GM12878 (cell line): ENCODE results near the gene MLST8. TPM values are rescaled to one million over a fixed set of nuclear protein-coding genes. Genes with fewer than 3 reads are reported as not detected.

Experiments
- ATAC-seq: fragments of 200-7000 bp; cut with Tn5 transposase; 3 replicates; pipeline ENCODE4 v1.9.1; 2020; ENCODE audit warnings: mild to moderate bottlenecking, moderate library complexity
- BruUV-seq: library from RNA; stranded (reverse); fragments of 400-500 nt; replicated peaks from 2 replicates; lab custom pipeline; 2021; lab: Mats Ljungman, UMichigan
- CTCF ChIA-PET: fragments of 300-600 bp; sonication (Branson Sonifier 250); formaldehyde crosslinking; extraction: SDS; loops from one replicate; lab custom pipeline; 2021; ENCODE audit warnings: inconsistent platforms; lab: Yijun Ruan, JAX
- POLR2A ChIA-PET: fragments of 350-600 bp; formaldehyde crosslinking; extraction: SDS; loops from one replicate; lab custom pipeline; 2021; ENCODE audit warnings: inconsistent platforms; lab: Charles Lee
- RAD21 ChIA-PET: fragments of 300-600 bp; sonication (Branson Sonifier 250); formaldehyde crosslinking; loops from one replicate; lab custom pipeline; 2023; ENCODE audit warnings: antibody characterized with exemption; ENCODE audit not compliant: unreplicated experiment; lab: Charles Lee
- SMC1A ChIA-PET: fragments of 300-600 bp; sonication (Branson Sonifier 250); formaldehyde crosslinking; loops from one replicate; lab custom pipeline; 2023; ENCODE audit not compliant: unreplicated experiment, uncharacterized antibody; lab: Charles Lee
- DNase-seq: peaks from one replicate; pipeline ENCODE4 v3.0.0-alpha.2; 2011; ENCODE audit warnings: low read depth, low spot score
- FAIRE-seq: peaks from 3 replicates; lab custom pipeline; 2011; peaks lifted over from hg19 to GRCh38; lab: Jason Lieb, UNC
- H2AFZ ChIP-seq: 2 replicates; pipeline ENCODE4 v1.6.0; 2011; ENCODE audit warnings: low read depth, low read length, control low read depth; ENCODE audit not compliant: control insufficient read depth
- H3K27ac ChIP-seq: 2 replicates; pipeline ENCODE4 v1.5.1; 2011; ENCODE audit warnings: control low read depth; ENCODE audit not compliant: control insufficient read depth, insufficient read depth
- H3K27me3 ChIP-seq, 2 experiments: replicated peaks in 1 of 2; 2 replicates each; pipeline versions ENCODE4 v1.6.0 to v1.6.1; 2011; ENCODE audit warnings: low read length in 1 of 2; ENCODE audit not compliant: control insufficient read depth in 2 of 2, insufficient read depth in 2 of 2
- H3K36me3 ChIP-seq, 2 experiments: 2 replicates each; pipeline ENCODE4 v1.5.1; 2011; ENCODE audit warnings: low read length in 1 of 2; ENCODE audit not compliant: control insufficient read depth in 2 of 2, insufficient read depth in 2 of 2
- H3K4me1 ChIP-seq: 2 replicates; pipeline ENCODE4 v1.6.1; 2011; ENCODE audit warnings: mild to moderate bottlenecking, low read length, moderate library complexity, mixed read lengths; ENCODE audit not compliant: control insufficient read depth, insufficient read depth
- H3K4me2 ChIP-seq: 2 replicates; pipeline ENCODE4 v1.6.0; 2011; ENCODE audit warnings: control low read depth; ENCODE audit not compliant: control insufficient read depth, insufficient read depth
- H3K4me3 ChIP-seq: fragments of 200-600 bp; sonication (generic); 2 replicates; pipeline ENCODE4 v1.5.1; 2016
- H3K79me2 ChIP-seq: 2 replicates; pipeline ENCODE4 v1.6.0; 2011; ENCODE audit warnings: low read length; ENCODE audit not compliant: control insufficient read depth, insufficient read depth
- H3K9ac ChIP-seq: 2 replicates; pipeline ENCODE4 v1.8.0; 2011; ENCODE audit warnings: low read length, control low read depth, mixed read lengths; ENCODE audit not compliant: control insufficient read depth, insufficient read depth
- H3K9me3 ChIP-seq: replicated peaks from 3 replicates; pipeline ENCODE4 v1.5.1; 2011; ENCODE audit warnings: mild to moderate bottlenecking, low read length; ENCODE audit not compliant: control insufficient read depth, insufficient read depth
- H4K20me1 ChIP-seq: 2 replicates; pipeline ENCODE4 v1.6.0; 2011; ENCODE audit not compliant: control insufficient read depth, insufficient read depth
- BACH1 ChIP-seq: fragments of 450-650 bp; IDR thresholded peaks from 2 replicates; pipeline ENCODE4 v1.6.1; 2017; ENCODE audit warnings: mild to moderate bottlenecking, borderline replicate concordance
- BCL11A ChIP-seq: IDR thresholded peaks from 2 replicates; pipeline ENCODE4 v1.6.1; 2011; ENCODE audit warnings: low read depth, low read length
- CBX3 ChIP-seq: fragments of 200-600 bp; sonication (generic); IDR thresholded peaks from 2 replicates; pipeline ENCODE4 v1.6.1; 2016; ENCODE audit warnings: low read depth, borderline replicate concordance
- KDM1A ChIP-seq: fragments of 200-600 bp; sonication (generic); IDR thresholded peaks from 2 replicates; pipeline ENCODE4 v1.6.1; 2016; ENCODE audit warnings: borderline replicate concordance
- KLF5 ChIP-seq: fragments of 450-650 bp; IDR thresholded peaks from 2 replicates; pipeline ENCODE4 v1.6.1; 2014; ENCODE audit warnings: mild to moderate bottlenecking; ENCODE audit not compliant: partially characterized antibody
- LARP7 ChIP-seq: fragments of 450-650 bp; IDR thresholded peaks from 2 replicates; pipeline ENCODE4 v1.6.1; 2017; ENCODE audit warnings: mild to moderate bottlenecking
- MEF2B ChIP-seq: fragments of 450-650 bp; IDR thresholded peaks from 2 replicates; pipeline ENCODE4 v1.6.1; 2018; ENCODE audit warnings: mild to moderate bottlenecking, moderate library complexity; ENCODE audit not compliant: partially characterized antibody, poor library complexity, severe bottlenecking
- MYC ChIP-seq: IDR thresholded peaks from 2 replicates; pipeline ENCODE4 v1.6.1; 2011; ENCODE audit warnings: mild to moderate bottlenecking, low read length, moderate library complexity, inconsistent platforms; ENCODE audit not compliant: insufficient read depth, insufficient replicate concordance, insufficient read length, severe bottlenecking
- RAD51 ChIP-seq: fragments of 450-650 bp; IDR thresholded peaks from 2 replicates; pipeline ENCODE4 v1.6.1; 2016; ENCODE audit warnings: moderate library complexity, mild to moderate bottlenecking, inconsistent platforms
- SMARCA5 ChIP-seq: fragments of 450-650 bp; IDR thresholded peaks from 2 replicates; pipeline ENCODE4 v1.6.1; 2017; ENCODE audit warnings: mild to moderate bottlenecking
- SREBF2 ChIP-seq: IDR thresholded peaks from 2 replicates; pipeline ENCODE4 v1.6.1; 2012; ENCODE audit warnings: mild to moderate bottlenecking, low read length
- SUZ12 ChIP-seq: fragments of 200-600 bp; sonication (generic); IDR thresholded peaks from one replicate; pipeline ENCODE4 v1.6.1; 2018; ENCODE audit warnings: antibody characterized with exemption, mild to moderate bottlenecking; ENCODE audit not compliant: unreplicated experiment
- TCF7 ChIP-seq: IDR thresholded peaks from 2 replicates; pipeline ENCODE4 v1.6.1; 2014; ENCODE audit warnings: antibody characterized with exemption, borderline replicate concordance
- ZNF384 ChIP-seq: IDR thresholded peaks from 2 replicates; pipeline ENCODE4 v1.6.1; 2012; ENCODE audit warnings: low read depth, mild to moderate bottlenecking, low read length, improper control_type of control experiment, borderline replicate concordance
- WGBS: methylation state at CpG from one replicate; pipeline ENCODE4 v1.1.6; 2016; ENCODE audit warnings: low lambda C conversion rate; ENCODE audit not compliant: insufficient replicate concordance, insufficient coverage; ENCODE audit errors: missing lambda C conversion rate; 5-methylcytosine and 5-hydroxymethylcytosine counted together
- in situ Hi-C: fragments of 300-500 bp; cut with MboI; formaldehyde crosslinking; loops from 9 replicates; pipeline ENCODE4 v1.14.3; 2018; ENCODE audit warnings: mixed read lengths
- intact Hi-C: fragments of 100-400 bp; cut with micrococcal nuclease; formaldehyde crosslinking; loops from one replicate; pipeline ENCODE4 v1.14.2; 2022; ENCODE audit not compliant: unreplicated experiment
- polyA plus RNA-seq, 11 experiments: library from polyadenylated mRNA; depleted of rRNA in 4 of 11; unstranded in 6 of 11; stranded (reverse) in 5 of 11; fragments of >200 nt; fragmentation: Nextera tagmentation in 4 of 11; fragmentation: Illumina TruSeq in 1 of 11; extraction: Ambion mirVana in 4 of 11; extraction: Trizol in 1 of 11; gene quantifications; 1 replicate in 1 of 11; 2 replicates in 10 of 11; pipeline versions ENCODE4 v1.2.1 to v1.2.3, GENCODE V29; 2011 to 2016; ENCODE audit warnings: inconsistent platforms in 2 of 11, missing spikeins in 2 of 11, low read depth in 1 of 11
- total RNA-seq, 4 experiments: library from RNA; depleted of rRNA in 3 of 4; stranded (reverse); fragments of >200 nt in 3 of 4; fragmentation: Illumina TruSeq in 1 of 4; extraction: Trizol in 1 of 4; gene quantifications; 2 replicates each; pipeline versions ENCODE4 v1.2.1 to v1.2.3, GENCODE V29; 2013 to 2021
- TF ChIP-seq, protein P1 (sequence below): fragments of 450-650 bp; formaldehyde crosslinking; IDR thresholded peaks from 2 replicates; pipeline ENCODE4 v1.5.0; 2022; ENCODE audit warnings: mild to moderate bottlenecking, missing genetic modification characterization
- TF ChIP-seq, protein P2 (sequence below): IDR thresholded peaks from 2 replicates; pipeline ENCODE4 v1.6.1; 2012; ENCODE audit warnings: low read depth, low read length, improper control_type of control experiment

MLST8 gene
- total and polyA plus RNA-seq, 10 of the 15 experiments (the other 5 are each of a cell fraction or from before 2014, with no cell fraction given), result 1.0 to 114 (median 64.2) TPM

DNA sequence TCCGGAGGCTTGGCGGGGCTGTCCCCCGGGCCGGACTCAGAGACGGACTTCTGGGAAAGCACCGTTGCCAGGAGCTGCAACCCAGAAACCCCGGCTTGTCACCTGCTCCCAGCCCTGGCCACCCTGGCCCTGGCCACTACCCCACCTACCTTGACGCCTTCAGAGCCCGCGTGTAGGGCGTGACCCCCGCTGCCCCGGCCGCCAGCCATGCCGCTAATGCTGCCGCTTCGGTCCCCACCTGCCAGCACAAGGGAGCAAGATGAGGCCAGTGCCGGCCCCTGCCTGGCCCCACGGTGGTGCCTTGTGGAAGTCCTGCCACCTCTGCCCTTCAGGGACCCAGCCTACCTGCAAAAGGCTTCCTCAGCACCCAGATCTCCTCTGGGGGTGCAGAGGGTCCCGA, 20.3 kb upstream of the MLST8 start:
- Histone ChIP-seq H3K36me3 (no peaks in the 10 kb centered on the region), H3K9ac (no peak overlapping the region), H3K9me3 (no peaks in the 10 kb centered on the region), H3K4me1 (no peaks in the 10 kb centered on the region), H4K20me1 (no peaks in the 10 kb centered on the region), H3K4me3 (no peak overlapping the region), H2AFZ (no peak overlapping the region), H3K27ac (no peak overlapping the region), H3K27me3 (no peaks in the 10 kb centered on the region; a peak in 1 of 4 replicates), H3K4me2 (no peak overlapping the region), H3K79me2 (no peaks in the 10 kb centered on the region)
- ChIA-PET CTCF (no interaction called here), POLR2A (no interaction called here), SMC1A (no interaction called here), RAD21 (no interaction called here)
- ATAC-seq (no peak), FAIRE-seq (no peak), DNase-seq (no peak)
- intact Hi-C loops (no loop called here), in situ Hi-C loops (no loop called here)
- TF ChIP-seq SMARCA5 (no peak), TCF7 (no peak), MYC (no peak), SREBF2 (no peak), BCL11A (no peak), MEF2B (no peak), CBX3 (no peak), ZNF384 (no peak), RAD51 (no peak), KDM1A (no peak)
- BruUV-seq, result no TSS peak
- 81% methylated on average over 15 of the region's 20 CpGs for WGBS

DNA sequence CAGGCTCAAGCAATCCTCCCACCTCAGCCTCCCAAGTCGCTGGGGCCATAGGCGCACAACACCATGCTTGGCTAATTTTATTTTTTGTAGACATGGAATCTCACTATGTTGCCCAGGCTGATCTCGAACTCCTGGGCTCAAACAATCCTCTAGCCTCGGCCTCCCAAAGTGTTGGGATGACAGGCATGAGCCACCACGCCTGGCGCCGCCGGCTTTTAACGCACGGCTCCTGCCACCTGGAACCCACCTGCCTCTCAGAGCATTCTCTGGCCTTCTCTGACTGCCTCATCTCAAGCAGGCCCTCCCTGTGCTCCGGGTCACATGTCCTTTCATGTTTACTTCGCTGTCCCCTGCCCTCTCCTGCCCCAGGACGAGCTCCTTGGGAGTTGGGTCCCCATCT, 19.2 kb upstream of the MLST8 start:
- WGBS, result 74% methylated on average over 13 of the region's 13 CpGs
- SMC1A ChIA-PET, result no interaction called here
- Histone ChIP-seq H3K27ac (no peak overlapping the region), H3K9me3 (no peaks in the 10 kb centered on the region), H3K79me2 (no peaks in the 10 kb centered on the region), H3K4me3 (no peak overlapping the region), H3K36me3 (no peaks in the 10 kb centered on the region), H2AFZ (no peak overlapping the region), H3K27me3 (no peaks in the 10 kb centered on the region; a peak in 1 of 4 replicates), H3K4me2 (no peak overlapping the region), H3K9ac (no peak overlapping the region), H4K20me1 (no peaks in the 10 kb centered on the region), H3K4me1 (no peaks in the 10 kb centered on the region)
- in situ Hi-C loops, result no loop called here
- intact Hi-C loops, result no loop called here
- FAIRE-seq (no peak), DNase-seq (no peak), ATAC-seq (no peak)
- RAD21 ChIA-PET, result no interaction called here
- POLR2A ChIA-PET, result no interaction called here
- no TSS peak for BruUV-seq
- CTCF ChIA-PET, result no interaction called here
- TF ChIP-seq LARP7, result no peak
- no peak for TF ChIP-seq KLF5
- no peak for TF ChIP-seq BACH1
- TF ChIP-seq SUZ12, result no peak
- TF ChIP-seq, protein P1, sequence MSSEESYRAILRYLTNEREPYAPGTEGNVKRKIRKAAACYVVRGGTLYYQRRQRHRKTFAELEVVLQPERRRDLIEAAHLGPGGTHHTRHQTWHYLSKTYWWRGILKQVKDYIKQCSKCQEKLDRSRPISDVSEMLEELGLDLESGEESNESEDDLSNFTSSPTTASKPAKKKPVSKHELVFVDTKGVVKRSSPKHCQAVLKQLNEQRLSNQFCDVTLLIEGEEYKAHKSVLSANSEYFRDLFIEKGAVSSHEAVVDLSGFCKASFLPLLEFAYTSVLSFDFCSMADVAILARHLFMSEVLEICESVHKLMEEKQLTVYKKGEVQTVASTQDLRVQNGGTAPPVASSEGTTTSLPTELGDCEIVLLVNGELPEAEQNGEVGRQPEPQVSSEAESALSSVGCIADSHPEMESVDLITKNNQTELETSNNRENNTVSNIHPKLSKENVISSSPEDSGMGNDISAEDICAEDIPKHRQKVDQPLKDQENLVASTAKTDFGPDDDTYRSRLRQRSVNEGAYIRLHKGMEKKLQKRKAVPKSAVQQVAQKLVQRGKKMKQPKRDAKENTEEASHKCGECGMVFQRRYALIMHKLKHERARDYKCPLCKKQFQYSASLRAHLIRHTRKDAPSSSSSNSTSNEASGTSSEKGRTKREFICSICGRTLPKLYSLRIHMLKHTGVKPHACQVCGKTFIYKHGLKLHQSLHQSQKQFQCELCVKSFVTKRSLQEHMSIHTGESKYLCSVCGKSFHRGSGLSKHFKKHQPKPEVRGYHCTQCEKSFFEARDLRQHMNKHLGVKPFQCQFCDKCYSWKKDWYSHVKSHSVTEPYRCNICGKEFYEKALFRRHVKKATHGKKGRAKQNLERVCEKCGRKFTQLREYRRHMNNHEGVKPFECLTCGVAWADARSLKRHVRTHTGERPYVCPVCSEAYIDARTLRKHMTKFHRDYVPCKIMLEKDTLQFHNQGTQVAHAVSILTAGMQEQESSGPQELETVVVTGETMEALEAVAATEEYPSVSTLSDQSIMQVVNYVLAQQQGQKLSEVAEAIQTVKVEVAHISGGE (CRISPR knock-in tag), result no peak
- TF ChIP-seq, protein P2, sequence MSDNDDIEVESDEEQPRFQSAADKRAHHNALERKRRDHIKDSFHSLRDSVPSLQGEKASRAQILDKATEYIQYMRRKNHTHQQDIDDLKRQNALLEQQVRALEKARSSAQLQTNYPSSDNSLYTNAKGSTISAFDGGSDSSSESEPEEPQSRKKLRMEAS, result no peak
